ENCODE measurements around the gene IL12RB2. TPM values are rescaled to one million over a fixed set of nuclear protein-coding genes. Genes with fewer than 3 reads are reported as not detected.

The IL12RB2 gene
- polyA plus RNA-seq, 3 donors: not detected

GRCh38 chr1:67335411-67335810, 27.7 kb downstream of the IL12RB2 start:
- intact Hi-C loops (cut with micrococcal nuclease): no loop called here
- no peak overlapping the region for H3K27ac ChIP-seq (ENCODE audit: low read depth in 1 of 2, low read length in 2 of 2)
- H3K4me3 ChIP-seq (replicated peaks in 1 of 3; ENCODE audit: low read depth in 2 of 3, low read length in 3 of 3): no peak overlapping the region
- no peaks in the 10 kb centered on the region for H3K4me1 ChIP-seq (ENCODE audit: control insufficient read depth in 1 of 2, insufficient read depth in 2 of 2, low read length in 2 of 2)
- no peaks in the 10 kb centered on the region for H4K20me1 ChIP-seq (ENCODE audit: insufficient read depth, low read length)
- Mint-ChIP-seq H3K4me1 (peaks cover 2% of the 10 kb centered on the region), H3K4me3 (no peak overlapping the region), H3K36me3 (no peaks in the 10 kb centered on the region), H3K27me3 (ENCODE audit: low read depth in 3 of 3) (peaks cover 0 to 1% (median 1%) of the 10 kb centered on the region in 3 donors), H3K9me3 (no peaks in the 10 kb centered on the region), H3K27ac (no peak overlapping the region)
- no peaks in the 10 kb centered on the region for H3K9me3 ChIP-seq (replicated peaks in 1 of 2; ENCODE audit: control insufficient read depth in 1 of 2, insufficient read depth in 1 of 2, low read length in 2 of 2)
- WGBS (ENCODE audit: insufficient coverage): no CpG with 5 or more reads among the region's 1 CpG
- H3K27me3 ChIP-seq (ENCODE audit: control insufficient read depth in 2 of 2, insufficient read depth in 2 of 2, low read length in 2 of 2): no peaks in the 10 kb centered on the region
- H3K4me2 ChIP-seq (replicated peaks; ENCODE audit: extremely low read depth, low read length, poor library complexity, severe bottlenecking): no peak overlapping the region
- H3K9ac ChIP-seq (ENCODE audit: insufficient read depth, low read length, poor library complexity, severe bottlenecking): no peak overlapping the region
- TF ChIP-seq CTCF (IDR thresholded peaks at IDR 0.05): no peak
- no peak overlapping the region for H2AFZ ChIP-seq (ENCODE audit: insufficient read depth, low read depth, low read length, poor library complexity, severe bottlenecking)
- no peaks in the 10 kb centered on the region for H3K36me3 ChIP-seq (replicated peaks in 1 of 2; ENCODE audit: control insufficient read depth in 1 of 2, insufficient read depth in 2 of 2, low read length in 2 of 2)
- no peaks in the 10 kb centered on the region for H3K79me2 ChIP-seq (ENCODE audit: insufficient read depth, low read length)
- DNase-seq: no peak

GRCh38 chr1:67336157-67336556, 28.5 kb downstream of the IL12RB2 start:
- TF ChIP-seq CTCF (IDR thresholded peaks at IDR 0.05): no peak
- Mint-ChIP-seq H3K27me3 (ENCODE audit: low read depth in 3 of 3) (peaks cover 0 to 2% (median 1%) of the 10 kb centered on the region in 3 donors), H3K36me3 (no peaks in the 10 kb centered on the region), H3K27ac (no peak overlapping the region), H3K4me3 (no peak overlapping the region), H3K4me1 (peaks cover 2% of the 10 kb centered on the region), H3K9me3 (no peaks in the 10 kb centered on the region)
- Histone ChIP-seq H3K9ac (ENCODE audit: insufficient read depth, low read length, poor library complexity, severe bottlenecking) (no peak overlapping the region), H3K27me3 (ENCODE audit: control insufficient read depth in 2 of 2, insufficient read depth in 2 of 2, low read length in 2 of 2) (no peaks in the 10 kb centered on the region), H3K36me3 (replicated peaks in 1 of 2; ENCODE audit: control insufficient read depth in 1 of 2, insufficient read depth in 2 of 2, low read length in 2 of 2) (no peaks in the 10 kb centered on the region), H3K4me3 (replicated peaks in 1 of 3; ENCODE audit: low read depth in 2 of 3, low read length in 3 of 3) (no peak overlapping the region), H4K20me1 (ENCODE audit: insufficient read depth, low read length) (no peaks in the 10 kb centered on the region), H3K9me3 (replicated peaks in 1 of 2; ENCODE audit: control insufficient read depth in 1 of 2, insufficient read depth in 1 of 2, low read length in 2 of 2) (no peaks in the 10 kb centered on the region), H2AFZ (ENCODE audit: insufficient read depth, low read depth, low read length, poor library complexity, severe bottlenecking) (no peak overlapping the region), H3K27ac (ENCODE audit: low read depth in 1 of 2, low read length in 2 of 2) (no peak overlapping the region), H3K4me2 (replicated peaks; ENCODE audit: extremely low read depth, low read length, poor library complexity, severe bottlenecking) (no peak overlapping the region), H3K4me1 (ENCODE audit: control insufficient read depth in 1 of 2, insufficient read depth in 2 of 2, low read length in 2 of 2) (no peaks in the 10 kb centered on the region), H3K79me2 (ENCODE audit: insufficient read depth, low read length) (no peaks in the 10 kb centered on the region)
- WGBS (ENCODE audit: insufficient coverage): 100% methylated on average over 1 of the region's 5 CpGs
- no peak for DNase-seq
- intact Hi-C loops (cut with micrococcal nuclease): no loop called here
